ENCODE data around the gene KAZN.
A peak's percentile ranks its signal among the peaks of the same experiment; 100 is the strongest.

The KAZN gene

GRCh38 chr1:15137809-15138208 is 539.3 kb downstream of the KAZN start:
- Histone ChIP-seq H3K79me1 (ENCODE audit: low read length) (peaks cover 5% of the 10 kb centered on the region), H2AFZ (ENCODE audit: insufficient read depth, low read length, poor library complexity) (no peak overlapping the region), H3K27me3 (ENCODE audit: insufficient read depth, low read length) (no peaks in the 10 kb centered on the region), H3K4me1 (ENCODE audit: control insufficient read depth in 1 of 2, insufficient read depth in 2 of 2, low read length in 2 of 2) (peaks cover 18% of the 10 kb centered on the region in 2 experiments), H3K14ac (ENCODE audit: low read length) (no peak overlapping the region), H3K27ac (ENCODE audit: low read depth, low read length) (no peak overlapping the region), H2BK12ac (ENCODE audit: low read length) (no peak overlapping the region), H3K18ac (ENCODE audit: low read length) (no peak overlapping the region), H3K9ac (ENCODE audit: low read length) (no peak overlapping the region), H3K79me2 (ENCODE audit: control insufficient read depth, insufficient read depth, low read length, poor library complexity) (no peaks in the 10 kb centered on the region), H3K4me2 (ENCODE audit: low read length) (no peak overlapping the region), H4K91ac (ENCODE audit: low read depth, low read length) (no peak overlapping the region), H3K4ac (ENCODE audit: low read depth, low read length) (no peak overlapping the region), H3K23ac (ENCODE audit: low read length) (no peak overlapping the region), H4K12ac (ENCODE audit: low read depth, low read length) (no peak overlapping the region), H3K4me3 (ENCODE audit: low read depth, low read length) (no peak overlapping the region), H2BK120ac (ENCODE audit: insufficient read depth, low read length, poor library complexity) (no peak overlapping the region), H4K8ac (ENCODE audit: low read depth, low read length) (no peak overlapping the region), H2BK5ac (ENCODE audit: low read depth, low read length, poor library complexity) (no peak overlapping the region), H3K36me3 (ENCODE audit: control insufficient read depth in 1 of 2, insufficient read depth in 2 of 2, low read length in 2 of 2) (no peaks in the 10 kb centered on the region), H2AK5ac (ENCODE audit: low read length) (no peak overlapping the region), H3K9me3 (ENCODE audit: insufficient read depth, low read depth, low read length) (no peaks in the 10 kb centered on the region)
- no CpG with 5 or more reads among the region's 6 CpGs for WGBS (ENCODE audit: extremely low coverage, insufficient coverage, insufficient read length)
- DNase-seq = peak; percentile 27 to 30

GRCh38 chr1:15139654-15140350 is 541.3 kb downstream of the KAZN start:
- peaks cover 5% of the 10 kb centered on the region for H3K79me1 ChIP-seq (ENCODE audit: low read length)
- peaks cover 18% of the 10 kb centered on the region in 2 experiments for H3K4me1 ChIP-seq (ENCODE audit: control insufficient read depth in 1 of 2, insufficient read depth in 2 of 2, low read length in 2 of 2)
- no peak overlapping the region for H3K4me3 ChIP-seq (ENCODE audit: low read depth, low read length)
- peak overlapping the region; percentile 18 for H3K4me2 ChIP-seq (ENCODE audit: low read length)
- H4K12ac ChIP-seq (ENCODE audit: low read depth, low read length) = no peak overlapping the region
- no peaks in the 10 kb centered on the region for H3K27me3 ChIP-seq (ENCODE audit: insufficient read depth, low read length)
- no peak overlapping the region for H3K9ac ChIP-seq (ENCODE audit: low read length)
- no CpG with 5 or more reads among the region's 15 CpGs for WGBS (ENCODE audit: extremely low coverage, insufficient coverage, insufficient read length)
- H3K36me3 ChIP-seq (ENCODE audit: control insufficient read depth in 1 of 2, insufficient read depth in 2 of 2, low read length in 2 of 2) = no peaks in the 10 kb centered on the region
- H2AFZ ChIP-seq (ENCODE audit: insufficient read depth, low read length, poor library complexity) = no peak overlapping the region
- no peak overlapping the region for H2BK120ac ChIP-seq (ENCODE audit: insufficient read depth, low read length, poor library complexity)
- peak overlapping the region; percentile 80 for H3K27ac ChIP-seq (ENCODE audit: low read depth, low read length)
- peak; percentile 99 for DNase-seq
- no peak overlapping the region for H3K14ac ChIP-seq (ENCODE audit: low read length)
- H4K91ac ChIP-seq (ENCODE audit: low read depth, low read length) = no peak overlapping the region
- H3K9me3 ChIP-seq (ENCODE audit: insufficient read depth, low read depth, low read length) = no peaks in the 10 kb centered on the region
- no peaks in the 10 kb centered on the region for H3K79me2 ChIP-seq (ENCODE audit: control insufficient read depth, insufficient read depth, low read length, poor library complexity)
- no peak overlapping the region for H4K8ac ChIP-seq (ENCODE audit: low read depth, low read length)
- no peak overlapping the region for H2BK5ac ChIP-seq (ENCODE audit: low read depth, low read length, poor library complexity)
- H3K4ac ChIP-seq (ENCODE audit: low read depth, low read length) = no peak overlapping the region
- no peak overlapping the region for H2BK12ac ChIP-seq (ENCODE audit: low read length)
- no peak overlapping the region for H3K18ac ChIP-seq (ENCODE audit: low read length)
- no peak overlapping the region for H3K23ac ChIP-seq (ENCODE audit: low read length)
- H2AK5ac ChIP-seq (ENCODE audit: low read length) = no peak overlapping the region

- Histone ChIP-seq H3K79me2 (ENCODE audit: control insufficient read depth, insufficient read depth, low read length, poor library complexity) (no peaks in the 10 kb centered on the region), H2BK120ac (ENCODE audit: insufficient read depth, low read length, poor library complexity) (no peak overlapping the region), H3K23ac (ENCODE audit: low read length) (no peak overlapping the region), H3K4me1 (ENCODE audit: control insufficient read depth in 1 of 2, insufficient read depth in 2 of 2, low read length in 2 of 2) (peaks cover 25 to 28% of the 10 kb centered on the region in 2 experiments), H2BK12ac (ENCODE audit: low read length) (peak overlapping the region; percentile 45), H4K91ac (ENCODE audit: low read depth, low read length) (no peak overlapping the region), H2AK5ac (ENCODE audit: low read length) (no peak overlapping the region), H3K14ac (ENCODE audit: low read length) (no peak overlapping the region), H3K27ac (ENCODE audit: low read depth, low read length) (no peak overlapping the region), H4K8ac (ENCODE audit: low read depth, low read length) (no peak overlapping the region), H3K4ac (ENCODE audit: low read depth, low read length) (no peak overlapping the region), H3K79me1 (ENCODE audit: low read length) (peaks cover 5% of the 10 kb centered on the region), H3K9ac (ENCODE audit: low read length) (no peak overlapping the region), H3K4me2 (ENCODE audit: low read length) (no peak overlapping the region), H2AFZ (ENCODE audit: insufficient read depth, low read length, poor library complexity) (no peak overlapping the region), H4K12ac (ENCODE audit: low read depth, low read length) (no peak overlapping the region), H2BK5ac (ENCODE audit: low read depth, low read length, poor library complexity) (no peak overlapping the region), H3K4me3 (ENCODE audit: low read depth, low read length) (no peak overlapping the region), H3K27me3 (ENCODE audit: insufficient read depth, low read length) (no peaks in the 10 kb centered on the region), H3K18ac (ENCODE audit: low read length) (no peak overlapping the region), H3K36me3 (ENCODE audit: control insufficient read depth in 1 of 2, insufficient read depth in 2 of 2, low read length in 2 of 2) (no peaks in the 10 kb centered on the region), H3K9me3 (ENCODE audit: insufficient read depth, low read depth, low read length) (no peaks in the 10 kb centered on the region)
- WGBS (ENCODE audit: extremely low coverage, insufficient coverage, insufficient read length) = no CpG with 5 or more reads among the region's 6 CpGs
- no peak for DNase-seq
Measured at GRCh38 chr1:15141935-15142539, 543.6 kb downstream of the KAZN start.

GRCh38 chr1:15145327-15145726 is 546.8 kb downstream of the KAZN start:
- no peak overlapping the region for H2BK12ac ChIP-seq (ENCODE audit: low read length)

More at GRCh38 chr1:15145327-15145726, 546.8 kb downstream of the KAZN start:
- Histone ChIP-seq H3K4me2 (ENCODE audit: low read length) (no peak overlapping the region), H3K18ac (ENCODE audit: low read length) (no peak overlapping the region), H4K8ac (ENCODE audit: low read depth, low read length) (no peak overlapping the region), H4K12ac (ENCODE audit: low read depth, low read length) (no peak overlapping the region), H3K27me3 (ENCODE audit: insufficient read depth, low read length) (no peaks in the 10 kb centered on the region), H3K4me1 (ENCODE audit: control insufficient read depth in 1 of 2, insufficient read depth in 2 of 2, low read length in 2 of 2) (peaks cover 18 to 23% of the 10 kb centered on the region in 2 experiments), H3K27ac (ENCODE audit: low read depth, low read length) (no peak overlapping the region), H2BK5ac (ENCODE audit: low read depth, low read length, poor library complexity) (no peak overlapping the region), H3K9ac (ENCODE audit: low read length) (no peak overlapping the region), H3K14ac (ENCODE audit: low read length) (no peak overlapping the region), H2AK5ac (ENCODE audit: low read length) (no peak overlapping the region), H2BK120ac (ENCODE audit: insufficient read depth, low read length, poor library complexity) (no peak overlapping the region), H3K36me3 (ENCODE audit: control insufficient read depth in 1 of 2, insufficient read depth in 2 of 2, low read length in 2 of 2) (no peaks in the 10 kb centered on the region), H2AFZ (ENCODE audit: insufficient read depth, low read length, poor library complexity) (no peak overlapping the region), H4K91ac (ENCODE audit: low read depth, low read length) (no peak overlapping the region), H3K9me3 (ENCODE audit: insufficient read depth, low read depth, low read length) (peaks cover 2% of the 10 kb centered on the region), H3K4me3 (ENCODE audit: low read depth, low read length) (no peak overlapping the region), H3K79me2 (ENCODE audit: control insufficient read depth, insufficient read depth, low read length, poor library complexity) (no peaks in the 10 kb centered on the region), H3K79me1 (ENCODE audit: low read length) (peaks cover 4% of the 10 kb centered on the region), H3K4ac (ENCODE audit: low read depth, low read length) (no peak overlapping the region), H3K23ac (ENCODE audit: low read length) (no peak overlapping the region)
- no peak for DNase-seq
- WGBS (ENCODE audit: extremely low coverage, insufficient coverage, insufficient read length) = no CpG with 5 or more reads among the region's 2 CpGs
